SK-N-SH (cell line): ENCODE measurements around the gene AK2.

Experiments
- CTCF ChIP-seq: fragments of 200-600 bp; sonication (generic); IDR thresholded peaks from 2 replicates; pipeline ENCODE4 v1.6.1; 2017; ENCODE audit warnings: antibody characterized with exemption, mild to moderate bottlenecking, moderate library complexity
- EP300 ChIP-seq, 2 experiments: IDR thresholded peaks; 2 replicates each; pipeline versions ENCODE4 v1.4.0 to v1.6.1; 2012; ENCODE audit warnings: borderline replicate concordance in 1 of 2, low read depth in 1 of 2, low read length in 1 of 2
- EZH2phosphoT487 ChIP-seq: fragments of 200-600 bp; sonication (generic); IDR thresholded peaks from 2 replicates; pipeline ENCODE4 v1.6.1; 2017; ENCODE audit warnings: low read depth, mixed run types, mild to moderate bottlenecking, antibody characterized with exemption, moderate library complexity, borderline replicate concordance
- GATA2 ChIP-seq: sonication (generic); formaldehyde crosslinking; IDR thresholded peaks from 2 replicates; pipeline ENCODE4 v1.5.0; 2020; ENCODE audit warnings: mild to moderate bottlenecking, missing genetic modification reagents
- RCOR1 ChIP-seq: fragments of 150-350 bp; IDR thresholded peaks from 2 replicates; pipeline ENCODE4 v1.6.1; 2017; ENCODE audit warnings: antibody characterized with exemption, low read length
- RFX5 ChIP-seq: IDR thresholded peaks from 2 replicates; pipeline ENCODE4 v1.6.1; 2012; ENCODE audit warnings: mild to moderate bottlenecking, improper control_type of control experiment, low read length
- SIN3A ChIP-seq: IDR thresholded peaks from 2 replicates; pipeline ENCODE4 v1.6.1; 2012; ENCODE audit warnings: low read depth, mild to moderate bottlenecking, low read length, moderate library complexity, borderline replicate concordance
- TCF12 ChIP-seq: IDR thresholded peaks from 2 replicates; pipeline ENCODE4 v1.4.0; 2012

DNA sequence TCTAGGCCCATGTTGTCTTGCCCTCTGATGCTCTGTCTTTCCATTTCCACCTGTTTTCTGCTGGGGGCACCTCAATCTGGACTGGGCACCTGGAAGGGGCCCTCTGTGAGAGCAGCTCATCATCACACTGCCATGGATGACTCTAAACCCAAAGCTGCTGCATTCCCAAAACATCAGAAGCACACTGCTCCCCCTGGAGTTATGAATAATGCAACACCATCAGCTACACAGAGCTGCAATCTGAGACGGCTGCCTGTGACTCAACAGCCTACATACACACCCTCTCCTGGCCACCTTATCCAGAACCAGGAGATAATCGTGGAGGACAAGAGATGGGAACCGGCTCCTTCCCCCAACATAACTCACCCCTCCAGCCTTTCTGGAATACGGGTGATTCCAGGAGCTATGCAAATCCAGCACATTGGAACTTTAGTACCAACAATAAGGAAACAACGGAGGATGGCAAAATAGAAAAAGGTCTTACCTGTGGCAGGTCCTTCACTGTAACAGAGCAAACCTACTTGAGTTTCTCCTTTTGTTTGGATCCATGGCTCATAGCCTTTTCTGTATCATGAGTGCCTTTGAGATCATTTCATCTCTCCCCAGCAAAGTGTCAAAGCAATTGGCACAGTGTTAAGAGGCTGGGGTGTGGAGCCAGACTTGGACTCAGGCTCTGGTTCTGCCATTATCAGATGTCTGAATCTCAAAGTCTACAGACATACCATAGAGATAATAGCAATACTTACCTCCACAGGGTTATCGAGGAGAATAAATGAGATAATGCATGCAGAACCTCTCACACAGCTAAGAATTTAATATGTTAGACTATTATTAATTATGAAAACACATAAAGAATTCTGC lies 29.3 kb downstream of the AK2 start:
- TF ChIP-seq EP300 (IDR thresholded peaks at IDR 0.05; ENCODE audit: borderline replicate concordance in 1 of 2, low read depth in 1 of 2, low read length in 1 of 2) = peak in 1 of 2 experiments; percentile 6; a peak in 1 of 4 replicates
- TF ChIP-seq RCOR1 = 0 out of 2 replicates have a peak, but pooled peaks have one; percentile 33
- no peak for TF ChIP-seq GATA2
- TF ChIP-seq SIN3A = no peak
- no peak for TF ChIP-seq EZH2phosphoT487
- peak; percentile 71 for TF ChIP-seq CTCF
- TF ChIP-seq RFX5 = no peak
- TF ChIP-seq TCF12 = 0 out of 2 replicates have a peak, but pooled peaks have one; percentile 13
